GM13977 (cell line): ENCODE results near the gene IFNG-AS1.

ENCODE experiments used
- DNase-seq: peaks from one replicate; pipeline ENCODE4 v3.0.0; 2012; ENCODE audit warnings: low spot score
- in situ Hi-C: fragments of 300-500 bp; cut with MboI; formaldehyde crosslinking; loops from one replicate; pipeline ENCODE4 v1.12.0; 2022; ENCODE audit warnings: low sequenced_read_pairs, low pct_unique_long_range_greater_than_20kb, mixed read lengths, inconsistent platforms; ENCODE audit not compliant: unreplicated experiment
- TF ChIP-seq, protein P1 (sequence below): IDR thresholded peaks from 2 replicates; pipeline ENCODE4 v1.5.1; 2012; ENCODE audit warnings: mild to moderate bottlenecking, control low read depth; ENCODE audit not compliant: insufficient read depth; ENCODE audit errors: extremely low read depth, missing control alignments

IFNG-AS1 gene

DNA sequence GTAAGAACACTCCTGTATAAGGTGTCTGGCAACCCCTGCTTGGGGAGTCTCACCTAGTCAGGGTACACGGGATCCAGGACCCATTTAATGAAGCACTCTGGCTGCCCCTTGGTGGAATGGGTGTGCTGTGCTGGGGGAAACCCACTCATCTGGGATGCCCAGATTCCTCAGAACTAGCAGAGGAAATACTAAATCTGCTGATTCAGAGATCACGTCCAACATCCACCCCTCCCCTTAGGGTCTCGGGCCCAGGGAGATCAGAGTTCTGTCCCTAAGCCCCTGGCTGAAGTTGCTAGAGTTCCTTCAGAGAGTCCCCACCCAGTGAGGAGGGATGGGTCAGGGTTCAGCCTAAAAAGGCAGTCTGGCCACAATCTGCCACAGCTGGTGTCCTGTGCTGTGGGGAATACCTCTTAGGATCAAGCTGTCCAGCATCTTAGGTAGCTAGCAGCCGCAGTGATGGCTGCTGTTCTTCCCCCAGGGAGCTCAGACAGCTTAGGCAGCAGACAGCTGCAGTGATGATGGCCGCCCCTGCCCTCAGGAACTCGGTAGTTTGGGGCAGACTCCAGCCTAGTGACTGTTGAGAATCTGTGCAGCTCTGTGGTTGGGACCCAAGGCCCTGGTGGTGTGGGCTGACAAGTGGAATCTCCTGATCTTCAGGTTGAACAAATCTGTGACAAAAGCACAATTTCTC is 74.8 kb downstream of the IFNG-AS1 start:
- TF ChIP-seq, protein P1, sequence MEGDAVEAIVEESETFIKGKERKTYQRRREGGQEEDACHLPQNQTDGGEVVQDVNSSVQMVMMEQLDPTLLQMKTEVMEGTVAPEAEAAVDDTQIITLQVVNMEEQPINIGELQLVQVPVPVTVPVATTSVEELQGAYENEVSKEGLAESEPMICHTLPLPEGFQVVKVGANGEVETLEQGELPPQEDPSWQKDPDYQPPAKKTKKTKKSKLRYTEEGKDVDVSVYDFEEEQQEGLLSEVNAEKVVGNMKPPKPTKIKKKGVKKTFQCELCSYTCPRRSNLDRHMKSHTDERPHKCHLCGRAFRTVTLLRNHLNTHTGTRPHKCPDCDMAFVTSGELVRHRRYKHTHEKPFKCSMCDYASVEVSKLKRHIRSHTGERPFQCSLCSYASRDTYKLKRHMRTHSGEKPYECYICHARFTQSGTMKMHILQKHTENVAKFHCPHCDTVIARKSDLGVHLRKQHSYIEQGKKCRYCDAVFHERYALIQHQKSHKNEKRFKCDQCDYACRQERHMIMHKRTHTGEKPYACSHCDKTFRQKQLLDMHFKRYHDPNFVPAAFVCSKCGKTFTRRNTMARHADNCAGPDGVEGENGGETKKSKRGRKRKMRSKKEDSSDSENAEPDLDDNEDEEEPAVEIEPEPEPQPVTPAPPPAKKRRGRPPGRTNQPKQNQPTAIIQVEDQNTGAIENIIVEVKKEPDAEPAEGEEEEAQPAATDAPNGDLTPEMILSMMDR = no peak
- no peak for DNase-seq
- in situ Hi-C loops = no loop called here

- DNase-seq = no peak
- in situ Hi-C loops = no loop called here
- TF ChIP-seq, protein P1 = no peak
Measured at GRCh38 chr12:68065163-68065562, 75.9 kb downstream of the IFNG-AS1 start.

GRCh38 chr12:68065687-68066086 is 76.4 kb downstream of the IFNG-AS1 start:
- in situ Hi-C loops = no loop called here
- TF ChIP-seq, protein P1 = no peak
- no peak for DNase-seq

DNA sequence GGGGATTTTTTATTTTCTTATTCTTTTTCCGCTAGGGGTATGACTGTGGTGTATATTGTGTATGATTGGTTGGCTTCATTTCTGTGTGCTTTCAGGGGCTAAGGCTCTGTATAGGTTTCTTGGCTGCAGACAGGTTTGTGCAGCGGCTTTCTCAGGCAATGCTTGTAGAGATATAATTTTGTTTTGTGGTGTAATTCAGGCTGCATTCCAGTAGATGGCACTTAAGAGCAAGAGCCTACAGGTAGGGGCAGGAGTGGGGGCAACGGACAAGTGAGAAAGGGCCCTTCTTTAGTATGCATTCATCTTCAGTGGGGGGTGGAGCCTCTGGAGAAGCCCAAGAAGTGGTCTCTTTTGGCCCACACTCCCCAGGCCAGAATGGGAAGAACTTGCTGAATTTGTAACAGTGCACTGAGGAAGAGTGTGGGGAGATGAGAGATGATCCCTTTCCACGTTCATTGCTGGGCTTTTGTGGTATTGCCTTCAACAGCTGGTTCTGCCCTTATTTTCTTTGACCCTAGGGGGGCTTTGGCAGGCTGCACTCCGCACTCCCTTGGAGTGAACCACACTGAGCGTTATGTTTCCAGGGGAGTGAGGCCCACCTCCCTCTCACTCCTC is 78.6 kb downstream of the IFNG-AS1 start:
- DNase-seq = no peak
- in situ Hi-C loops = no loop called here
- TF ChIP-seq, protein P1 = peak; percentile 26

GRCh38 chr12:68069275-68069674 is 80.0 kb downstream of the IFNG-AS1 start:
- TF ChIP-seq, protein P1 = no peak
- DNase-seq = no peak
- in situ Hi-C loops = no loop called here
